ENCODE measurements around the gene PLD5.

DNA sequence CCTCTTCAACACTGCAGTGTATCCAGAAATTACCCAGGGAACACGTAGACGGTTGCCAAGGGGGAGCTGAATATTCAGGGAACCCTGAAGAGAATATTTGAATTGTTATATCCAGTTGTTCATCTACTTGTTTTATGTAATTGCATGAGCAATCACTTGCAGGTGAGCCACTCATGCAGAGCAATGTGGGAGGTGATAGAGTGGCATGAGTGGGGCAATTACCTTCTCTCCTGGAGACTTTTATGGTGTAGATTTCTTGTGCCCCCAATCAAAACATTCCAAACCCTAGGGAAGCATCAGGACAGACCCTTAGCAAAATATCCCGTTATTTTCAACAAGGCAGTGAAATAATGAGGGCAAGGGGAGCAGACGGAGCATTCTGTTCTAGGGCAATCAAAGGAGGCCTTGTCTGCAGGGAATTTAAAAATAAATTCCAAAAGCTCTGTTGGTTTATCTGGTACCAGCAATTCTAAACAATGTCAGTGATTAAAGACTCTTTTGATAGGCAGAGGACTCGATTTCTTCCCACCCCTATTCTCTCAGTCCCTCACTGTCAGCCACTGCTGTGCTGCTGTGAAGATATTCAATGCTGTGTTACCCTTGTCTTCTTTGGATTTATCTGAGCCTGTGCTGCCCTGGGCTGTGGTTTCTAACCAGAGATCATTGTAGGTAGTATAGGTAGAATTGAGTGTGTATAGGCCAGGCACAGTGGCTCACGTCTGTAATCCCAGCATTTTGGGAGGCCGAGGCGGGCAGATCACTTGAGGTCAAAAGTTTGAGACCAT lies 345.4 kb downstream of the PLD5 start:
- TF ChIP-seq, protein P1, sequence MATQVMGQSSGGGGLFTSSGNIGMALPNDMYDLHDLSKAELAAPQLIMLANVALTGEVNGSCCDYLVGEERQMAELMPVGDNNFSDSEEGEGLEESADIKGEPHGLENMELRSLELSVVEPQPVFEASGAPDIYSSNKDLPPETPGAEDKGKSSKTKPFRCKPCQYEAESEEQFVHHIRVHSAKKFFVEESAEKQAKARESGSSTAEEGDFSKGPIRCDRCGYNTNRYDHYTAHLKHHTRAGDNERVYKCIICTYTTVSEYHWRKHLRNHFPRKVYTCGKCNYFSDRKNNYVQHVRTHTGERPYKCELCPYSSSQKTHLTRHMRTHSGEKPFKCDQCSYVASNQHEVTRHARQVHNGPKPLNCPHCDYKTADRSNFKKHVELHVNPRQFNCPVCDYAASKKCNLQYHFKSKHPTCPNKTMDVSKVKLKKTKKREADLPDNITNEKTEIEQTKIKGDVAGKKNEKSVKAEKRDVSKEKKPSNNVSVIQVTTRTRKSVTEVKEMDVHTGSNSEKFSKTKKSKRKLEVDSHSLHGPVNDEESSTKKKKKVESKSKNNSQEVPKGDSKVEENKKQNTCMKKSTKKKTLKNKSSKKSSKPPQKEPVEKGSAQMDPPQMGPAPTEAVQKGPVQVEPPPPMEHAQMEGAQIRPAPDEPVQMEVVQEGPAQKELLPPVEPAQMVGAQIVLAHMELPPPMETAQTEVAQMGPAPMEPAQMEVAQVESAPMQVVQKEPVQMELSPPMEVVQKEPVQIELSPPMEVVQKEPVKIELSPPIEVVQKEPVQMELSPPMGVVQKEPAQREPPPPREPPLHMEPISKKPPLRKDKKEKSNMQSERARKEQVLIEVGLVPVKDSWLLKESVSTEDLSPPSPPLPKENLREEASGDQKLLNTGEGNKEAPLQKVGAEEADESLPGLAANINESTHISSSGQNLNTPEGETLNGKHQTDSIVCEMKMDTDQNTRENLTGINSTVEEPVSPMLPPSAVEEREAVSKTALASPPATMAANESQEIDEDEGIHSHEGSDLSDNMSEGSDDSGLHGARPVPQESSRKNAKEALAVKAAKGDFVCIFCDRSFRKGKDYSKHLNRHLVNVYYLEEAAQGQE (IDR thresholded peaks at IDR 0.05): no peak
- TF ChIP-seq SP1 (IDR thresholded peaks at IDR 0.05): no peak
- no peak for TF ChIP-seq EGR1 (IDR thresholded peaks at IDR 0.05; ENCODE audit: low read depth in 2 of 2)
- TF ChIP-seq, protein P2, sequence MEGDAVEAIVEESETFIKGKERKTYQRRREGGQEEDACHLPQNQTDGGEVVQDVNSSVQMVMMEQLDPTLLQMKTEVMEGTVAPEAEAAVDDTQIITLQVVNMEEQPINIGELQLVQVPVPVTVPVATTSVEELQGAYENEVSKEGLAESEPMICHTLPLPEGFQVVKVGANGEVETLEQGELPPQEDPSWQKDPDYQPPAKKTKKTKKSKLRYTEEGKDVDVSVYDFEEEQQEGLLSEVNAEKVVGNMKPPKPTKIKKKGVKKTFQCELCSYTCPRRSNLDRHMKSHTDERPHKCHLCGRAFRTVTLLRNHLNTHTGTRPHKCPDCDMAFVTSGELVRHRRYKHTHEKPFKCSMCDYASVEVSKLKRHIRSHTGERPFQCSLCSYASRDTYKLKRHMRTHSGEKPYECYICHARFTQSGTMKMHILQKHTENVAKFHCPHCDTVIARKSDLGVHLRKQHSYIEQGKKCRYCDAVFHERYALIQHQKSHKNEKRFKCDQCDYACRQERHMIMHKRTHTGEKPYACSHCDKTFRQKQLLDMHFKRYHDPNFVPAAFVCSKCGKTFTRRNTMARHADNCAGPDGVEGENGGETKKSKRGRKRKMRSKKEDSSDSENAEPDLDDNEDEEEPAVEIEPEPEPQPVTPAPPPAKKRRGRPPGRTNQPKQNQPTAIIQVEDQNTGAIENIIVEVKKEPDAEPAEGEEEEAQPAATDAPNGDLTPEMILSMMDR (IDR thresholded peaks at IDR 0.05; ENCODE audit: low read depth, low read length, missing input control): no peak
- no peak for TF ChIP-seq GABPA (IDR thresholded peaks at IDR 0.05 in 1 of 2, conservative IDR thresholded peaks at IDR 0.05 in 1 of 2)
- no peak for TF ChIP-seq RAD21 (IDR thresholded peaks at IDR 0.05)
- TF ChIP-seq, protein P3, sequence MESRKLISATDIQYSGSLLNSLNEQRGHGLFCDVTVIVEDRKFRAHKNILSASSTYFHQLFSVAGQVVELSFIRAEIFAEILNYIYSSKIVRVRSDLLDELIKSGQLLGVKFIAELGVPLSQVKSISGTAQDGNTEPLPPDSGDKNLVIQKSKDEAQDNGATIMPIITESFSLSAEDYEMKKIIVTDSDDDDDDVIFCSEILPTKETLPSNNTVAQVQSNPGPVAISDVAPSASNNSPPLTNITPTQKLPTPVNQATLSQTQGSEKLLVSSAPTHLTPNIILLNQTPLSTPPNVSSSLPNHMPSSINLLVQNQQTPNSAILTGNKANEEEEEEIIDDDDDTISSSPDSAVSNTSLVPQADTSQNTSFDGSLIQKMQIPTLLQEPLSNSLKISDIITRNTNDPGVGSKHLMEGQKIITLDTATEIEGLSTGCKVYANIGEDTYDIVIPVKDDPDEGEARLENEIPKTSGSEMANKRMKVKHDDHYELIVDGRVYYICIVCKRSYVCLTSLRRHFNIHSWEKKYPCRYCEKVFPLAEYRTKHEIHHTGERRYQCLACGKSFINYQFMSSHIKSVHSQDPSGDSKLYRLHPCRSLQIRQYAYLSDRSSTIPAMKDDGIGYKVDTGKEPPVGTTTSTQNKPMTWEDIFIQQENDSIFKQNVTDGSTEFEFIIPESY (IDR thresholded peaks at IDR 0.05): no peak
- no peak for TF ChIP-seq HNF4G (IDR thresholded peaks at IDR 0.05)
- TF ChIP-seq, protein P4, sequence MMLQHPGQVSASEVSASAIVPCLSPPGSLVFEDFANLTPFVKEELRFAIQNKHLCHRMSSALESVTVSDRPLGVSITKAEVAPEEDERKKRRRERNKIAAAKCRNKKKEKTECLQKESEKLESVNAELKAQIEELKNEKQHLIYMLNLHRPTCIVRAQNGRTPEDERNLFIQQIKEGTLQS (IDR thresholded peaks at IDR 0.05): no peak
- TF ChIP-seq TAF1 (conservative IDR thresholded peaks at IDR 0.05): no peak
- TF ChIP-seq YY1 (IDR thresholded peaks at IDR 0.05): no peak
- no peak for TF ChIP-seq RXRA (IDR thresholded peaks at IDR 0.05)
- TF ChIP-seq FOXA1 (IDR thresholded peaks at IDR 0.05): no peak

Measured in liver (tissue), 3 donors.